HFFc6 (cell line): ENCODE data around the gene MYO9B. TPM values are rescaled to one million over a fixed set of nuclear protein-coding genes. Genes with fewer than 3 reads are reported as not detected.

Source experiments
- DNase-seq: peaks from one replicate; pipeline ENCODE4 v3.0.0-alpha.2; 2018
- H3K27ac Mint-ChIP-seq: 2 replicates; pipeline ENCODE4 v1.8.0; 2020; ENCODE audit warnings: mild to moderate bottlenecking, mixed read lengths
- H3K27me3 Mint-ChIP-seq: 2 replicates; pipeline ENCODE4 v1.8.0; 2021; ENCODE audit warnings: mild to moderate bottlenecking, moderate library complexity, mixed read lengths; ENCODE audit not compliant: insufficient read depth
- H3K36me3 Mint-ChIP-seq: 2 replicates; pipeline ENCODE4 v1.8.0; 2021; ENCODE audit warnings: low read depth, mixed read lengths
- H3K4me1 Mint-ChIP-seq: 2 replicates; pipeline ENCODE4 v1.8.0; 2020; ENCODE audit warnings: low read depth, mixed read lengths
- H3K4me3 Mint-ChIP-seq: 2 replicates; pipeline ENCODE4 v1.8.0; 2020; ENCODE audit warnings: mild to moderate bottlenecking, moderate library complexity, mixed read lengths
- H3K9me3 Mint-ChIP-seq: 2 replicates; pipeline ENCODE4 v1.8.0; 2020; ENCODE audit warnings: mild to moderate bottlenecking, mixed read lengths
- total RNA-seq, 6 experiments: library from RNA; stranded (reverse); fragmentation: NEBNext Ultra II Directional; extraction: Animal tissue kit (Norgen Biotek cat#: 25700); gene quantifications; 2 replicates in 1 of 6; 3 replicates in 5 of 6; pipeline ENCODE4 v1.2.3, GENCODE V29; 2021
- TF ChIP-seq, protein P1 (sequence below): fragments of 200-600 bp; sonication (generic); IDR thresholded peaks from 2 replicates; pipeline ENCODE4 v1.5.0; 2021; ENCODE audit warnings: antibody characterized with exemption, mild to moderate bottlenecking

MYO9B gene
- total RNA-seq, 6 experiments from 2014 or later = 81.2 to 89.0 (median 83.4) TPM

DNA sequence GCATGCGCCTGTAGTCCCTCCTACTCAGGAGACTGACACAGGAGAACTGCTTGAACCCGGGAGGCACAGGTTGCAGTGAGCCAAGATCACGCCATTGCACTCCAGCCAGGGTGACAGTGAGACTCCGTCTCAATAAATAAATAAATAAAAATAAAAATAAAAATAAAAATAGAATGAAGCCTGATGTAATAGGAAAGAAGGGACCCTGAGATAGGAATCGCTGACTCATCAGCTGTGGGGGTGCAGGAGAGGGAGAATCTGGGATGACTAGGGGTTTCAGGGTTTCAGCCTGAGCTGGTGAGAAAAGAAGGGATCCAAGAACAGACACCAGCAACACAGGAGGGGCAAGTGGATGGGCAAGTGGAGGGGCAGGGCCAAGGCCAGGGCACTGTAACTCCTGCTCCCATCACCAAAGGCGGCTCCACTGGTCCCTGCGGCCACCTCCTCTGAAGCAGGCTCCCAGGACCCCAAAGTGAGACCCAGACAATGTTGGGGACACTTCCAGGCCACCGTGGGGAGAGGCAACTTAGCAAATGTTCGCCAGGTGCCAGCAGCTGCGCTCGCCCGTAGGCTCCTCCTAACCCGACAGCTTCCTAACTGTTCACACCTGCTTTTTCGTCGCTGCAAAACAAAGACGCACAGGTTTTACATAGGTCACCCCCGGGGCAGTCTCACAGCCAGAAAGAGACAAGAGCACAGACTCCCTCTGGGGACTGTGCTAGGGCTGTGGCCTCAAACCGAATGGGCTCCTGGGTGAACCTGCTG lies 1.5 kb upstream of the MYO9B start:
- TF ChIP-seq, protein P1, sequence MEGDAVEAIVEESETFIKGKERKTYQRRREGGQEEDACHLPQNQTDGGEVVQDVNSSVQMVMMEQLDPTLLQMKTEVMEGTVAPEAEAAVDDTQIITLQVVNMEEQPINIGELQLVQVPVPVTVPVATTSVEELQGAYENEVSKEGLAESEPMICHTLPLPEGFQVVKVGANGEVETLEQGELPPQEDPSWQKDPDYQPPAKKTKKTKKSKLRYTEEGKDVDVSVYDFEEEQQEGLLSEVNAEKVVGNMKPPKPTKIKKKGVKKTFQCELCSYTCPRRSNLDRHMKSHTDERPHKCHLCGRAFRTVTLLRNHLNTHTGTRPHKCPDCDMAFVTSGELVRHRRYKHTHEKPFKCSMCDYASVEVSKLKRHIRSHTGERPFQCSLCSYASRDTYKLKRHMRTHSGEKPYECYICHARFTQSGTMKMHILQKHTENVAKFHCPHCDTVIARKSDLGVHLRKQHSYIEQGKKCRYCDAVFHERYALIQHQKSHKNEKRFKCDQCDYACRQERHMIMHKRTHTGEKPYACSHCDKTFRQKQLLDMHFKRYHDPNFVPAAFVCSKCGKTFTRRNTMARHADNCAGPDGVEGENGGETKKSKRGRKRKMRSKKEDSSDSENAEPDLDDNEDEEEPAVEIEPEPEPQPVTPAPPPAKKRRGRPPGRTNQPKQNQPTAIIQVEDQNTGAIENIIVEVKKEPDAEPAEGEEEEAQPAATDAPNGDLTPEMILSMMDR = no peak; the same call in 1 of the 2 replicates
- H3K27me3 Mint-ChIP-seq = peaks cover 5% of the 10 kb centered on the region

GRCh38 chr19:17074634-17075034 lies 943 bp upstream of the MYO9B start:
- H3K4me3 Mint-ChIP-seq = peak overlapping the region; percentile 93
- peaks cover 5% of the 10 kb centered on the region for H3K27me3 Mint-ChIP-seq
- peak overlapping the region; percentile 89 for H3K27ac Mint-ChIP-seq
- no peaks in the 10 kb centered on the region for H3K9me3 Mint-ChIP-seq
- peaks cover 49% of the 10 kb centered on the region for H3K4me1 Mint-ChIP-seq
- peaks cover 9% of the 10 kb centered on the region for H3K36me3 Mint-ChIP-seq
- TF ChIP-seq, protein P1 = no peak
- DNase-seq = no peak

More for the DNA sequence above, 1.5 kb upstream of the MYO9B start:
- no peak for DNase-seq
- Mint-ChIP-seq H3K4me1 (peaks cover 43% of the 10 kb centered on the region), H3K36me3 (peaks cover 9% of the 10 kb centered on the region), H3K9me3 (no peaks in the 10 kb centered on the region), H3K4me3 (peak overlapping the region; percentile 93), H3K27ac (peak overlapping the region; percentile 89)

- Mint-ChIP-seq H3K27ac (peak overlapping the region; percentile 99), H3K27me3 (peaks cover 4% of the 10 kb centered on the region), H3K9me3 (no peaks in the 10 kb centered on the region), H3K36me3 (peaks cover 9% of the 10 kb centered on the region), H3K4me3 (peak overlapping the region; percentile 94), H3K4me1 (peaks cover 56% of the 10 kb centered on the region)
- TF ChIP-seq, protein P1 = no peak
- no peak for DNase-seq
Observed at GRCh38 chr19:17075864-17076542, 426 bp downstream of the MYO9B start.

DNA sequence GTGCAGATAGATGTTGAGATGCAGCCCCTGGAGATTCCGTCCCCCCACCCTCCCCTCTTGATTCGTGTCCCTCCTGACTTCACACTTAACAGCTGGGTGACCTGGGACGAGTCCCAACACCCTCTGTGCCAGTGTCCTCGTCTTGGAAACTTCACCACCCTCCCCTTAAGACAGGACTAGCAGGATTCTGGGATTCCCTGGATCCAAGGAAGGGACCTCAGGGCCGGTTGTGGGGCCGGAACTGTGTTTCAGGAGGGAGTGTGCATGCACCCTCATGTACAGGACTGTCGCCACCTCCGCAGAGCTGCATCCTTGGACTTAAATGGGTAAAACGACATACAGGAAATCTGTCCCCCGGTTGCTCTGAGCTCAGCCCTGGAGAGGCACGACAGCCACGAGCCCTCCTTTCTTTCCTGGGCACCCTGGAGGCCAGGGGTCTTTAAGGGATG lies 990 bp downstream of the MYO9B start:
- Mint-ChIP-seq H3K36me3 (peaks cover 9% of the 10 kb centered on the region), H3K27me3 (peaks cover 4% of the 10 kb centered on the region), H3K27ac (peak overlapping the region; percentile 99), H3K4me1 (peaks cover 61% of the 10 kb centered on the region), H3K9me3 (no peaks in the 10 kb centered on the region), H3K4me3 (peak overlapping the region; percentile 94)
- no peak for DNase-seq
- TF ChIP-seq, protein P1 = no peak

DNA sequence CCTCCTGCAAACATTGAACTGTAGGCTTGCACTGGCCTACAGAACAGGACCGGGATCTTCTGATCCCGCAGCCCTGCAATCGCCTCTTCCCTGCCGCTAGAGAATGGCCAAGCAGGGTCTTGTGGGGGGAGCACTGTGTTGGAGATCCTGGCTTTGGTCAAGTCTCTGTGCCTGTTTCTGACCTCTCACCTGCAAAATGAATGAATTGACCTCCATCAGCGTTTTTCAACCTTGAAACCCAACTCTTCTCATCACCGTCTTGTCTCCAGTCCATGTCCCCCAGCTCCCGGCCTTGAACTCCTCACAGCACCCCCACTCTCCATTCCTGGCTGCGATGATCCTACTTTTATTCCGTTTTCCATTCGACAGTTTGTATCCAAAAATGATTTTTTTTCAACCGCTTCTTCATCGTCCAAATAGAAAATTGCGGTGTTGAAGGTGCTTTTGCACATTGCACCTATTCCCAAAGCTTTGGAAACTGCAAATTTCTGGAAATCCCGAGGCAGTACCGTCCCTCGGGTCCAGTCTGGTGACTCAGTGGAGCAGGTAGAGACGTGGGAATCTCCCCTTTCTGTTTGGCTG lies 2.0 kb downstream of the MYO9B start:
- no peaks in the 10 kb centered on the region for H3K9me3 Mint-ChIP-seq
- H3K4me1 Mint-ChIP-seq = peaks cover 71% of the 10 kb centered on the region
- peaks cover 9% of the 10 kb centered on the region for H3K36me3 Mint-ChIP-seq
- peak overlapping the region; percentile 94 for H3K4me3 Mint-ChIP-seq
- peak overlapping the region; percentile 99 for H3K27ac Mint-ChIP-seq
- DNase-seq = no peak
- H3K27me3 Mint-ChIP-seq = peaks cover 4% of the 10 kb centered on the region
- TF ChIP-seq, protein P1 = no peak
